Kidney (tissue), 14 donors: ENCODE measurements around the gene HCK. TPM values are rescaled to one million over a fixed set of nuclear protein-coding genes. Genes with fewer than 3 reads are reported as not detected.

Experiments used
- DNase-seq, 5 donors: peaks; one replicate each; pipeline ENCODE4 v3.0.0-alpha.2; 2013 to 2020
- FAIRE-seq: peaks from 2 replicates; lab custom pipeline; 2012; peaks lifted over from hg19 to GRCh38; lab: Jason Lieb, UNC
- H3K27ac ChIP-seq, 2 donors: one replicate each; pipeline ENCODE4 v1.7.0; 2013; ENCODE audit warnings: low read depth in 2 of 2, low read length in 2 of 2, inconsistent platforms in 1 of 2
- H3K27me3 ChIP-seq: one replicate; pipeline ENCODE4 v1.7.1; 2013; ENCODE audit warnings: low read length, inconsistent platforms; ENCODE audit not compliant: control insufficient read depth, insufficient read depth
- H3K36me3 ChIP-seq, 3 donors: one replicate each; pipeline versions ENCODE4 v1.7.0 to v1.7.1; 2013; ENCODE audit warnings: low read length in 3 of 3, control low read depth in 1 of 3, inconsistent platforms in 1 of 3; ENCODE audit not compliant: insufficient read depth in 3 of 3, control insufficient read depth in 2 of 3
- H3K4me1 ChIP-seq, 3 donors: one replicate each; pipeline versions ENCODE4 v1.7.0 to v1.7.1; 2013; ENCODE audit warnings: low read length in 3 of 3, inconsistent platforms in 1 of 3, low read depth in 1 of 3; ENCODE audit not compliant: control insufficient read depth in 2 of 3, insufficient read depth in 2 of 3
- H3K4me3 ChIP-seq, 3 donors: one replicate each; pipeline versions ENCODE4 v1.7.0 to v1.8.1; 2013; ENCODE audit warnings: low read length in 3 of 3, control low read depth in 1 of 3, inconsistent platforms in 1 of 3
- H3K9ac ChIP-seq, 3 donors: one replicate each; pipeline versions ENCODE4 v1.7.0 to v1.7.1; 2013; ENCODE audit warnings: low read length in 3 of 3, control low read depth in 1 of 3, inconsistent platforms in 1 of 3
- H3K9me3 ChIP-seq, 3 donors: one replicate each; pipeline versions ENCODE4 v1.7.0 to v1.7.1; 2013; ENCODE audit warnings: low read length in 3 of 3, control low read depth in 1 of 3, inconsistent platforms in 1 of 3; ENCODE audit not compliant: control insufficient read depth in 2 of 3, insufficient read depth in 1 of 3
- intact Hi-C: fragments of 100-400 bp; cut with DNase I; formaldehyde crosslinking; loops from one replicate; pipeline ENCODE4 v1.11.1; 2022
- polyA plus RNA-seq: library from polyadenylated mRNA; stranded (reverse); fragments of 350-450 nt; fragmentation: Illumina TruSeq; extraction: RNeasy Lipid Tissue Mini Kit (QIAGEN cat#74804); gene quantifications from one replicate; pipeline ENCODE4 v1.2.3, GENCODE V29; 2014; ENCODE audit warnings: low read depth, low replicate concordance; ENCODE audit not compliant: insufficient read depth
- total RNA-seq: library from RNA; stranded (reverse); fragmentation: NEBNext Ultra II Directional; extraction: Animal tissue kit (Norgen Biotek cat#: 25700); gene quantifications from one replicate; pipeline ENCODE4 v1.2.1, GENCODE V29; 2021
- TF ChIP-seq, protein P1 (sequence below): IDR thresholded peaks from 3 replicates; pipeline ENCODE4 v1.5.1; 2012; ENCODE audit warnings: mild to moderate bottlenecking, moderate library complexity, borderline replicate concordance; ENCODE audit not compliant: insufficient read depth; ENCODE audit errors: extremely low read depth
- donor health status: control.
- donor health status: control.
- donor health status: control.
- donor health status: control.
- donor health status: control.
- donor health status: DM: yes; HTN: yes; CAD: no.
- donor health status: Normal renal cell carcinoma (clear cell type).

HCK gene
- total and polyA plus RNA-seq, 2 donors from 2014 or later = 3.9 to 24.0 TPM

DNA sequence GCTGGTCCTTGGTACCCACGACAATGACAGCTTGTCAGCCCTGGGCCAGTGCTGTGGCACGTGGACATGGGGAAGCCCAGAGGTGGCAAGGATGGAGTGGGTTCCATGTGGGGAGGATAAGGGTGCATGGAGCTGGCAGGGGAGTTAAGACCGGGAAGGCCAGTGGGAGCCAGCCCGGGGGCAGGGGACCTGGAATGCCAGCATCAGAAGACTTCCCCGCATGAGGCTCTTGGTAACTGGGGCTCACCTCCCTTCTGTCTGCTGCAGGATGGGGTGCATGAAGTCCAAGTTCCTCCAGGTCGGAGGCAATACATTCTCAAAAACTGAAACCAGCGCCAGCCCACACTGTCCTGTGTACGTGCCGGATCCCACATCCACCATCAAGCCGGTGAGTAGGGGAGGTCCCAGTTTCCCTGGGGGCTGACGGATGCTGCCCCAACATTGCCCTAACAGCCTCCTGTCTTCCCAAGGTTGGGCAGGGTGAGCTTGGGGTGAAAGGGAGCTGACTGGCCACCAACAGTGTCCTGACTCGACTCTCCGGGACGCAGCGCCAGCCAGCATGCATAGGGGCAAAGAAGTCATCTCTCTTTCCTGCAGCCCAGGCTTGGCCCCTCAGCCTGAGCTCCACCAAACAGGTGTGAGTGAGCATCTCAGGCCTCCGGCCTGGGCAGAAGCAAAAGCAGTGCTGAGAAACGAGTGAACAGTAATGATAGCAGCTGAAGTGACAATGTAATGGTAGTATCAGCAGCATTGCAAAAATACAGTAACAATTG, 19.5 kb downstream of the HCK start:
- no peaks in the 10 kb centered on the region for H3K36me3 ChIP-seq
- no peaks in the 10 kb centered on the region for H3K4me1 ChIP-seq
- FAIRE-seq (no peak), DNase-seq (no peak)
- TF ChIP-seq, protein P1, sequence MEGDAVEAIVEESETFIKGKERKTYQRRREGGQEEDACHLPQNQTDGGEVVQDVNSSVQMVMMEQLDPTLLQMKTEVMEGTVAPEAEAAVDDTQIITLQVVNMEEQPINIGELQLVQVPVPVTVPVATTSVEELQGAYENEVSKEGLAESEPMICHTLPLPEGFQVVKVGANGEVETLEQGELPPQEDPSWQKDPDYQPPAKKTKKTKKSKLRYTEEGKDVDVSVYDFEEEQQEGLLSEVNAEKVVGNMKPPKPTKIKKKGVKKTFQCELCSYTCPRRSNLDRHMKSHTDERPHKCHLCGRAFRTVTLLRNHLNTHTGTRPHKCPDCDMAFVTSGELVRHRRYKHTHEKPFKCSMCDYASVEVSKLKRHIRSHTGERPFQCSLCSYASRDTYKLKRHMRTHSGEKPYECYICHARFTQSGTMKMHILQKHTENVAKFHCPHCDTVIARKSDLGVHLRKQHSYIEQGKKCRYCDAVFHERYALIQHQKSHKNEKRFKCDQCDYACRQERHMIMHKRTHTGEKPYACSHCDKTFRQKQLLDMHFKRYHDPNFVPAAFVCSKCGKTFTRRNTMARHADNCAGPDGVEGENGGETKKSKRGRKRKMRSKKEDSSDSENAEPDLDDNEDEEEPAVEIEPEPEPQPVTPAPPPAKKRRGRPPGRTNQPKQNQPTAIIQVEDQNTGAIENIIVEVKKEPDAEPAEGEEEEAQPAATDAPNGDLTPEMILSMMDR = no peak
- H3K4me3 ChIP-seq = no peak overlapping the region
- intact Hi-C loops = no loop called here
- H3K27me3 ChIP-seq = no peaks in the 10 kb centered on the region
- no peak overlapping the region for H3K27ac ChIP-seq
- H3K9ac ChIP-seq = no peak overlapping the region
- H3K9me3 ChIP-seq = no peaks in the 10 kb centered on the region

DNA sequence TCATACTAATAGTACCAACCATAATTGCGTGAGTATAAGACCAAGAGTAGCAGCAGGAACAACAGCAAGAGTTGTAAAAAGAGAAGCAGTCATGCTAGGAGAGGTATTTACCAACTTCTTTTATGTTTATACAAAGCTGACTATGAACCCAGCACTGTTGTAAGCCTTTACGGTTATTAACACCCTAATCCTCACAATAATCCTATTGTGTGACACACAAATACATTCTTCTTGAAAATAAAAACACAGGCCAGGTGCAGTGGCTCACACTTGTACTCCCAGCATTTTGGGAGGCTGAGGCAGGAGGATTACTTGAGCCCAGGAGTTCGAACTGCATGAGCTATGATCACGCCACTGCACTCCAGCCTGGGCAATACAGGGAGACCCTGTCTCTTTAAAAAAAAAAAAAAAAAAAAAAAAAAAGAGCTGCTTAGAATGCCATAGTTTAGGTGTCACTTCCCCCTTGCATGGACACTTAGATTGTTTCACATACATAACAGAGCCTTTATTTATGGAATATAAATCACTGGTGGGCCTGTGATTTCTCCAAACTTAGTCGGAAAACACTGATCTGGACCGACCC, 20.2 kb downstream of the HCK start:
- Histone ChIP-seq H3K36me3 (no peaks in the 10 kb centered on the region), H3K9ac (no peak overlapping the region), H3K4me1 (no peaks in the 10 kb centered on the region), H3K27me3 (no peaks in the 10 kb centered on the region), H3K9me3 (no peaks in the 10 kb centered on the region), H3K27ac (no peak overlapping the region), H3K4me3 (no peak overlapping the region)
- intact Hi-C loops = no loop called here
- no peak for FAIRE-seq
- DNase-seq = no peak
- TF ChIP-seq, protein P1 = no peak

DNA sequence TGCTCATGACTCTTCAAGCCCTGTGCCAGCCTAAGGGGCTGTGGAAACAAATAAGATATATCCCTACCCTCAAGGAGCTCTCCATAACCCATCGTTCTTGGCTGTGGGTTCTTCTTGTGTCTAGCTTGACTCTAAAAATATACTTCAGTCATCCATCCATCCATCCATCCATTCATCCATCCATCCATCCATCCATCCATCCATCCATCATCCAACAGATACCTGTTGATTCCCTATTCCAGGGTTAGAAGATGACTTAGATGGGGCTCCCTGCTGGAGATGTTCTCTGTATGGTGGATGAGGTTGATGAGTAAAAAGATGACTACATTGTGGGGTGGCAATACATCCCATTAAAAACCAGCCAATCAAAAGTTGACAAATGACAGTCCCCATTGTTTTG, 23.5 kb downstream of the HCK start:
- FAIRE-seq (no peak), DNase-seq (no peak)
- Histone ChIP-seq H3K9ac (no peak overlapping the region), H3K27me3 (no peaks in the 10 kb centered on the region), H3K36me3 (no peaks in the 10 kb centered on the region), H3K4me1 (no peaks in the 10 kb centered on the region), H3K27ac (no peak overlapping the region), H3K4me3 (no peak overlapping the region), H3K9me3 (no peaks in the 10 kb centered on the region)
- intact Hi-C loops = no loop called here
- TF ChIP-seq, protein P1 = no peak
